Body of pancreas (tissue), 4 donors: ENCODE results near the gene ABHD12B.

ENCODE experiments used
- POLR2A ChIP-seq, 3 donors: fragments of 450-650 bp; IDR thresholded peaks; one replicate each; pipeline ENCODE4 v1.6.1; 2016; ENCODE audit warnings: antibody characterized with exemption in 3 of 3, mild to moderate bottlenecking in 2 of 3
- TF ChIP-seq, protein P1 (sequence below), 7 experiments: fragments of 450-650 bp in 4 of 7; fragments of 200-600 bp in 3 of 7; sonication (generic) in 3 of 7; IDR thresholded peaks; one replicate each; pipeline ENCODE4 v1.5.1; 2016 to 2019; ENCODE audit warnings: antibody characterized with exemption in 7 of 7

- TF ChIP-seq, protein P1, sequence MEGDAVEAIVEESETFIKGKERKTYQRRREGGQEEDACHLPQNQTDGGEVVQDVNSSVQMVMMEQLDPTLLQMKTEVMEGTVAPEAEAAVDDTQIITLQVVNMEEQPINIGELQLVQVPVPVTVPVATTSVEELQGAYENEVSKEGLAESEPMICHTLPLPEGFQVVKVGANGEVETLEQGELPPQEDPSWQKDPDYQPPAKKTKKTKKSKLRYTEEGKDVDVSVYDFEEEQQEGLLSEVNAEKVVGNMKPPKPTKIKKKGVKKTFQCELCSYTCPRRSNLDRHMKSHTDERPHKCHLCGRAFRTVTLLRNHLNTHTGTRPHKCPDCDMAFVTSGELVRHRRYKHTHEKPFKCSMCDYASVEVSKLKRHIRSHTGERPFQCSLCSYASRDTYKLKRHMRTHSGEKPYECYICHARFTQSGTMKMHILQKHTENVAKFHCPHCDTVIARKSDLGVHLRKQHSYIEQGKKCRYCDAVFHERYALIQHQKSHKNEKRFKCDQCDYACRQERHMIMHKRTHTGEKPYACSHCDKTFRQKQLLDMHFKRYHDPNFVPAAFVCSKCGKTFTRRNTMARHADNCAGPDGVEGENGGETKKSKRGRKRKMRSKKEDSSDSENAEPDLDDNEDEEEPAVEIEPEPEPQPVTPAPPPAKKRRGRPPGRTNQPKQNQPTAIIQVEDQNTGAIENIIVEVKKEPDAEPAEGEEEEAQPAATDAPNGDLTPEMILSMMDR (IDR thresholded peaks at IDR 0.05) = no peak
- no peak for TF ChIP-seq POLR2A (IDR thresholded peaks at IDR 0.05)
These were observed 49.3 kb upstream of the ABHD12B start for GRCh38 chr14:50822501-50823042.
